GM12891 (cell line): ENCODE measurements around the gene CHMP4B. TPM values are rescaled to one million over a fixed set of nuclear protein-coding genes. Genes with fewer than 3 reads are reported as not detected.

Source experiments
- DNase-seq: peaks from one replicate; pipeline ENCODE4 v3.0.0; 2011; ENCODE audit warnings: low spot score; ENCODE audit not compliant: insufficient read length
- FAIRE-seq: peaks from 2 replicates; lab custom pipeline; 2011; peaks lifted over from hg19 to GRCh38; lab: Jason Lieb, UNC
- PAX5 ChIP-seq: IDR thresholded peaks from 2 replicates; pipeline ENCODE4 v1.6.1; 2011; ENCODE audit warnings: low read length, moderate library complexity, mild to moderate bottlenecking; ENCODE audit not compliant: insufficient read depth, severe bottlenecking
- POLR2A ChIP-seq: IDR thresholded peaks from 2 replicates; pipeline ENCODE4 v1.6.1; 2011; ENCODE audit warnings: low read depth, low read length, control low read depth
- POLR2AphosphoS5 ChIP-seq: IDR thresholded peaks from 2 replicates; pipeline ENCODE4 v1.6.1; 2011; ENCODE audit warnings: low read depth, low read length, control low read depth
- POU2F2 ChIP-seq: IDR thresholded peaks from 2 replicates; pipeline ENCODE4 v1.6.1; 2011; ENCODE audit warnings: low read depth, mild to moderate bottlenecking, control low read depth, low read length, moderate library complexity
- SPI1 ChIP-seq: IDR thresholded peaks from 2 replicates; pipeline ENCODE4 v1.6.1; 2011; ENCODE audit warnings: low read depth, low read length, control low read depth
- TAF1 ChIP-seq: IDR thresholded peaks from 2 replicates; pipeline ENCODE4 v1.6.1; 2011; ENCODE audit warnings: low read depth, low read length, control low read depth
- polyA plus RNA-seq: library from polyadenylated mRNA; unstranded; fragments of >200 nt; gene quantifications from one replicate; pipeline ENCODE4 v1.2.1, GENCODE V29; 2012; ENCODE audit warnings: low read depth, missing spikeins, inconsistent platforms; ENCODE audit not compliant: missing spikeins

CHMP4B gene
- 100 TPM for polyA plus RNA-seq

GRCh38 chr20:33810885-33811775 is at the start of gene CHMP4B:
CHMP4B (plus strand) TSS chr20:33811348; CDS start chr20:33811469, 121 bp downstream.
- TF ChIP-seq POU2F2 (peak; percentile 59; the same call in 1 of the 2 replicates), PAX5 (no peak), POLR2A (peak; percentile 39; the same call in 1 of the 2 replicates), TAF1 (0 out of 2 replicates have a peak, but pooled peaks have one; percentile 35)
- FAIRE-seq (peak; percentile 97), DNase-seq (peak; percentile 96)

GRCh38 chr20:33761698-33762250 is 49.4 kb upstream of the CHMP4B start:
- DNase-seq (no peak), FAIRE-seq (no peak)
- TF ChIP-seq SPI1 (no peak), POLR2A (no peak), POU2F2 (no peak), PAX5 (no peak), POLR2AphosphoS5 (no peak), TAF1 (no peak)

DNA sequence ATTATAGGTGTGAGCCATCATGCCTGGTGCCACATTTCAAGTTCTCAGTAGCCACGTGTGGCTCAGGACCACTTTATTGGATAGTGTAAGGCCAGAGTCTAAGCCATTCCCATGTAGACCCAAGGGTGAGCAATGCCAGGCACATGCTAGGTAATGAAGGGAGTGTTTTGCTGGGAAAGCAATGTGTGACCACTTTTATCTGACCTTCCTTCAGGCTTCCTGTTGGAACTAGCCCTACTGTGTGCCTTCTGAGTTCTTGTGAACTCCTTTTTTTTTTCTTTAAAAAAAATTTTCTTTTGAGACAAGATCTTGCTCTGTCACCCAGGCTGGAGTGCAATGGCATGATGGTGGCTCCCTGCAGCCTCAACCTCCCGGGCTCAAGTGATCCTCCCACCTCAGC is 46.0 kb upstream of the CHMP4B start:
- DNase-seq, result no peak
- FAIRE-seq, result no peak
- TF ChIP-seq SPI1, result no peak
- TF ChIP-seq PAX5, result no peak
- TF ChIP-seq POLR2AphosphoS5, result no peak
- TF ChIP-seq POLR2A, result no peak
- no peak for TF ChIP-seq POU2F2
- no peak for TF ChIP-seq TAF1

DNA sequence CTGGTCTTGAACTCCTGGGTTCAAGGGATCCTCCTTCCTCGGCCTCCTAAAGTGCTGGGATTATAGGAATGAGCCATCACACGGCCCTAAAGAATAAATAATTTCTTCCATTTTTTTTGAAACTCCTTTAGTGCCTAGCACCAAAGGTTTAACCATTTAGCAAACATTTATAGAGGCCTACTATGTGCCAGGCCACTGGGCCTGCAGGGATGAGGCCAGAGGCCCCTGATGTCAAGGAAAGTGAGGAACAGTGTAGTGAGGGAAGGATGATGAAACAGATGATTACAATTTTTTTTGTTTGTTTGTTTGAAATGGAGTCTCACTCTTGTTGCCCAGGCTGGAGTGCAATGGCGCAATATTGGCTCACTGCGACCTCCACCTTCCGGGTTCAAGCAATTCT is 45.6 kb upstream of the CHMP4B start:
- FAIRE-seq (no peak), DNase-seq (no peak)
- TF ChIP-seq POU2F2 (no peak), TAF1 (no peak)

DNA sequence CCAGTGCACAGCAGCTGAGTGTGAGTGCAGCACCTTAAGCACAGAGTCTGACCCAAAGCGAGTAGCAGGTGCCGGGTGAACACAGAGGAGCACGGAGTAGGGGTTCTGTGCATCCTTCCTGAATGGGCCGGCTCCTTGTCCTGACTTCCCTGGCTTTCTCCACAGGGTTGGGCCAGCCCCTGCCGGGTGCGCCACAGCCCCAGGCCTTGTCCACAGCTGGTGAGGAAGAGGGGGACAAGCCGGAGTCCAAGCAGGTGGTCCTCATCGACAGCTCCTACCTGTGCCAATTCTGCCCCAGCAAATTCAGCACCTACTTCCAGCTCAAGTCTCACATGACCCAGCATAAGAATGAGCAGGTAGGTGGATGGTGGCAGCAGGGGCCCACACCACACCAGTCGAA is 44.5 kb upstream of the CHMP4B start:
- DNase-seq (no peak), FAIRE-seq (no peak)
- TF ChIP-seq TAF1, result no peak
- no peak for TF ChIP-seq POU2F2
- TF ChIP-seq SPI1, result no peak
- no peak for TF ChIP-seq POLR2A
- no peak for TF ChIP-seq PAX5
- no peak for TF ChIP-seq POLR2AphosphoS5

GRCh38 chr20:33767777-33768138 is 43.4 kb upstream of the CHMP4B start:
- no peak for DNase-seq
- FAIRE-seq, result no peak
- TF ChIP-seq SPI1, result no peak
- no peak for TF ChIP-seq PAX5

GRCh38 chr20:33769043-33769442 is 42.1 kb upstream of the CHMP4B start:
- DNase-seq (no peak), FAIRE-seq (no peak)
- TF ChIP-seq POLR2AphosphoS5, result no peak
- TF ChIP-seq SPI1, result no peak
- no peak for TF ChIP-seq PAX5
- no peak for TF ChIP-seq POU2F2
- no peak for TF ChIP-seq POLR2A
- no peak for TF ChIP-seq TAF1

GRCh38 chr20:33770005-33770404 is 41.1 kb upstream of the CHMP4B start:
- no peak for TF ChIP-seq POU2F2
- TF ChIP-seq POLR2AphosphoS5, result no peak
- no peak for TF ChIP-seq POLR2A
- no peak for TF ChIP-seq TAF1
- no peak for TF ChIP-seq PAX5
- TF ChIP-seq SPI1, result no peak
- FAIRE-seq (no peak), DNase-seq (no peak)

DNA sequence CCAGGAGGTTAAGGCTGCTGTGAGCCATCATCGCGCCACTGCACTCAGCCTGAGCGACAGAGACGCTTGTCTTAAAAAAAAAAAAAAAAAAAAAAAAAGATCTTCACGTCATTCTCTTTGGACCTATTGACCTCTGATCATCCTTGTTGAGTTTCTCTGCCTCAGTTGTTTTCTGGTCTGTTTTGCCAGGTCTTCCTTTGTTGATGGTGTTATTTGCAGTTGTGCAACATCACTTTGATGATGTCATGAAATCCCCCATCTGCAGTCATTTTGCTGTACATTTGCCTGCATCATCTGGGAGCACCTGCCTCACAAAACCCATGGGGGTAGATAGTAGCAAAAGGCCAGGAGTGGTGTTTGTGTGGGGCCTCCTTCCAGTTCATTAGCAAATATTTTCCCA is 39.2 kb upstream of the CHMP4B start:
- no peak for FAIRE-seq
- TF ChIP-seq SPI1 (no peak), POLR2A (no peak), TAF1 (no peak), PAX5 (no peak), POU2F2 (no peak), POLR2AphosphoS5 (no peak)
- no peak for DNase-seq

DNA sequence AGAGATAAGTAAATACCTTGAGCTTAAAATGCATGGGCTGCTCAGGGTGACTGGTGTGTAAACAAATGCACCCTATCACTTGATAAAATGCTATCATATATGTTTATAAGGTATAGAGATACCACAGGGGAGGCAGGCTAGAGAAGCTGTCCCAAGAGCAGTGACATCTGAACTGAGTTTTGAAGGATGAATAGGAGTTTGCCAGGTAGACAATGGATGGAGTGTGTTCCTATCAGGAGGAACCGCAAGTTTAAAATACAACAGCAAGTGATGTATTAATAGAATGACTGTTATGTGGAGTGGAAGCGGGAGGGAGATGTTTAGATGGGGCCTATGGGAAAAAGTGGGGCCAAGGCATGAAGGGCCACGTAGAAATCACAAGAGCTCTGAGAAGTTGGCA is 38.7 kb upstream of the CHMP4B start:
- DNase-seq (no peak), FAIRE-seq (no peak)
- TF ChIP-seq SPI1, result no peak
- TF ChIP-seq POLR2AphosphoS5, result no peak
- no peak for TF ChIP-seq PAX5
- no peak for TF ChIP-seq POLR2A
- TF ChIP-seq POU2F2, result no peak
- TF ChIP-seq TAF1, result no peak
